Mesenchymal stem cell (in vitro differentiated cells and primary cell): Measurements from ENCODE around the gene CAMTA1.

Source experiments
- DNase-seq: peaks from one replicate; pipeline ENCODE4 v3.0.0-alpha.2; 2013
- H2AFZ ChIP-seq: one replicate; pipeline ENCODE4 v1.6.1; 2013; ENCODE audit warnings: low read depth, mild to moderate bottlenecking, control low read depth, inconsistent platforms, low read length, moderate library complexity
- H2AK5ac ChIP-seq: 2 replicates; pipeline ENCODE4 v1.6.1; 2013; ENCODE audit warnings: low read length, moderate library complexity, mild to moderate bottlenecking, inconsistent platforms; ENCODE audit not compliant: severe bottlenecking
- H2BK120ac ChIP-seq: one replicate; pipeline ENCODE4 v1.6.1; 2013; ENCODE audit warnings: low read depth, mild to moderate bottlenecking, inconsistent platforms, low read length, moderate library complexity
- H2BK12ac ChIP-seq, 2 experiments: one replicate each; pipeline ENCODE4 v1.6.1; 2013; ENCODE audit warnings: inconsistent platforms in 2 of 2, low read length in 2 of 2, mild to moderate bottlenecking in 2 of 2, moderate library complexity in 2 of 2, control low read depth in 1 of 2
- H2BK15ac ChIP-seq: one replicate; pipeline ENCODE4 v1.6.1; 2013; ENCODE audit warnings: mild to moderate bottlenecking, low read depth, inconsistent platforms; ENCODE audit not compliant: poor library complexity, severe bottlenecking
- H2BK5ac ChIP-seq: 2 replicates; pipeline ENCODE4 v1.6.1; 2013; ENCODE audit warnings: low read depth, mild to moderate bottlenecking, low read length, control low read depth, inconsistent platforms; ENCODE audit not compliant: poor library complexity, severe bottlenecking
- H3K14ac ChIP-seq, 2 experiments: one replicate each; pipeline ENCODE4 v1.6.1; 2013; ENCODE audit warnings: inconsistent platforms in 2 of 2, low read length in 2 of 2, control low read depth in 1 of 2, mild to moderate bottlenecking in 1 of 2, moderate library complexity in 1 of 2
- H3K18ac ChIP-seq, 2 experiments: one replicate each; pipeline ENCODE4 v1.6.1; 2013; ENCODE audit warnings: inconsistent platforms in 2 of 2, low read length in 2 of 2, control low read depth in 1 of 2, low read depth in 1 of 2, mild to moderate bottlenecking in 1 of 2
- H3K23ac ChIP-seq, 2 experiments: one replicate each; pipeline ENCODE4 v1.6.1; 2013; ENCODE audit warnings: inconsistent platforms in 2 of 2, low read length in 2 of 2, mild to moderate bottlenecking in 2 of 2, moderate library complexity in 2 of 2, control low read depth in 1 of 2
- H3K27ac ChIP-seq: 2 replicates; pipeline ENCODE4 v1.5.1; 2013; ENCODE audit warnings: mild to moderate bottlenecking, moderate library complexity, low read length, control low read depth, inconsistent platforms; ENCODE audit not compliant: poor library complexity, severe bottlenecking
- H3K27me3 ChIP-seq, 2 experiments: 2 replicates each; pipeline versions ENCODE4 v1.6.1 to v1.7.0; 2013; ENCODE audit warnings: low read length in 2 of 2, mild to moderate bottlenecking in 2 of 2, moderate library complexity in 2 of 2, control low read depth in 1 of 2, inconsistent platforms in 1 of 2; ENCODE audit not compliant: control insufficient read depth in 1 of 2, insufficient read depth in 1 of 2
- H3K36me3 ChIP-seq, 2 experiments: 2 replicates each; pipeline versions ENCODE4 v1.6.1 to v1.7.0; 2013; ENCODE audit warnings: low read length in 2 of 2, control low read depth in 1 of 2, inconsistent platforms in 1 of 2, low read depth in 1 of 2, mild to moderate bottlenecking in 1 of 2; ENCODE audit not compliant: insufficient read depth in 2 of 2, control insufficient read depth in 1 of 2
- H3K4ac ChIP-seq, 2 experiments: one replicate each; pipeline ENCODE4 v1.6.1; 2013; ENCODE audit warnings: inconsistent platforms in 2 of 2, low read length in 2 of 2, mild to moderate bottlenecking in 2 of 2, moderate library complexity in 2 of 2, control low read depth in 1 of 2, low read depth in 1 of 2
- H3K4me1 ChIP-seq: 2 replicates; pipeline ENCODE4 v1.6.1; 2013; ENCODE audit warnings: low read depth, low read length, control low read depth; ENCODE audit not compliant: control insufficient read depth, insufficient read depth
- H3K4me2 ChIP-seq: 2 replicates; pipeline ENCODE4 v1.6.1; 2013; ENCODE audit warnings: low read length, mild to moderate bottlenecking, inconsistent platforms; ENCODE audit not compliant: poor library complexity, severe bottlenecking
- H3K4me3 ChIP-seq, 2 experiments: 2 replicates each; pipeline versions ENCODE4 v1.5.1 to v1.7.0; 2013; ENCODE audit warnings: low read length in 2 of 2, mild to moderate bottlenecking in 2 of 2, control low read depth in 1 of 2, low read depth in 1 of 2; ENCODE audit not compliant: insufficient read depth in 1 of 2
- H3K79me1 ChIP-seq: replicated peaks from 2 replicates; pipeline ENCODE4 v1.6.1; 2013; ENCODE audit warnings: mild to moderate bottlenecking, control low read depth, low read length, inconsistent platforms; ENCODE audit not compliant: poor library complexity, severe bottlenecking
- H3K9ac ChIP-seq: 2 replicates; pipeline ENCODE4 v1.7.0; 2013; ENCODE audit warnings: mild to moderate bottlenecking, low read length, moderate library complexity
- H3K9me3 ChIP-seq: 2 replicates; pipeline ENCODE4 v1.7.0; 2013; ENCODE audit warnings: mild to moderate bottlenecking, low read length; ENCODE audit not compliant: control insufficient read depth
- H4K8ac ChIP-seq: one replicate; pipeline ENCODE4 v1.6.1; 2013; ENCODE audit warnings: inconsistent platforms, mild to moderate bottlenecking, low read length, moderate library complexity
- H4K91ac ChIP-seq: one replicate; pipeline ENCODE4 v1.6.1; 2013; ENCODE audit warnings: mild to moderate bottlenecking, low read length, inconsistent platforms
- WGBS: methylation state at CpG from one replicate; pipeline ENCODE4 v1.1.7; 2013; ENCODE audit warnings: mixed read lengths; 5-methylcytosine and 5-hydroxymethylcytosine counted together

The CAMTA1 gene

DNA sequence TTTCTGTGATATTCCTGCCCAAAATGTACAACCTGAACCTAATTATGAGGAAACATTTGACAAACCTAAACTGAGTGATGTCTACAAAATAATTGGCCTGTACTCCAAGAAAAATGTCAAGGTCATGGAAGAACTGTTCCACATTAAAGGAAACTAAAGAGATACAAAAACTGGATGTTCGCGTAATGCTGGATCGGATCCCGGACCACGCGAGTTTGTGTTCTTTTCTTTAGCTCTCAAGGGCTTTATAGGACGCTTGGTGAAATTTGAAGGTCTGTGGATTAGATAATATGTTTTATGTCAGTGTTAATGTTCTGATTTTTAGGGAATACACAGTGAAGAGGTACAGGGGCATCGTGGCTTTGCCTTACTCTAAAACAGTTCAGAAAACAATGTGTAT lies 400.5 kb downstream of the CAMTA1 start:
- Histone ChIP-seq H4K8ac (no peak overlapping the region), H3K4me2 (no peak overlapping the region), H3K4ac (no peak overlapping the region), H3K9ac (no peak overlapping the region), H3K79me1 (peaks cover 1% of the 10 kb centered on the region), H2AK5ac (no peak overlapping the region), H2AFZ (no peak overlapping the region), H3K27ac (no peak overlapping the region), H3K4me3 (no peak overlapping the region), H3K14ac (no peak overlapping the region), H2BK12ac (no peak overlapping the region), H3K36me3 (no peaks in the 10 kb centered on the region), H4K91ac (no peak overlapping the region), H3K4me1 (no peaks in the 10 kb centered on the region), H3K9me3 (peaks cover 20% of the 10 kb centered on the region), H2BK15ac (no peak overlapping the region), H3K18ac (no peak overlapping the region), H3K27me3 (peaks cover 12 to 20% of the 10 kb centered on the region in 2 experiments), H2BK120ac (no peak overlapping the region), H2BK5ac (no peak overlapping the region), H3K23ac (no peak overlapping the region)
- DNase-seq, result no peak
- 88% methylated on average over 8 of the region's 8 CpGs for WGBS

DNA sequence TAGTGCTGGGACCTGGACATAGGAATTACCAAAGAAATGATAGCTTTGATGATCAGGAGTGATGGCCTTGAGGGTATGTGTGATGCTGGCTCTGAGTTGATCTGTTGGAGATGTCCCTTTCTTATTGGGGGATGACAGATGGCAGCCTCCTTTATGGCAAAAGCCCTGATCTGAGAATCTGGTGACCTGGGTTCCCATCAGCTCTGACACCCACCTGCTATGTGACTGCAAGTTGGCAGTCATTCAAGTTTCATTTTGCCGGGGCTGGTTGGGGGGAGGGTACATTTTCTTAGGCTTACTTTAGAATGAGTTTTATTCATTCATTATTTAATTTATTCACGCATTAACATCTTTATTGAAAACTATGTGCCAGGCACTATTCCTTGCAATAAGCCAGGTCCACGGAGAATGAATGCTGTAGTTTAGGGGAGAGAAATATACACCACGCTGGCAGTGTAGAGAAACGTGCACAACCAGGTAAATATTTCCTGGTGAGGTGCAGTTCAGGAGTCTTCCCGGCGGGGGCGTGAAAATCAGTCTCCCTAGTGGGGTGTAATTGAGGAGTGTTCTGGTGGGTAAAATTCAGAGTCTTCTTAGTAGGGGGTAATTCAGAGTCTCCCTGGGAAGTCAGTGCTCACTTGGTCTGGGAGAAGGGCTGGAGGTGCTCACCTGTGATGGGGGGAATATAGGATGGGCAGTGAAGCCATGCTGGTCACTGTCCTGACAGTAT lies 401.3 kb downstream of the CAMTA1 start:
- Histone ChIP-seq H3K4me1 (no peaks in the 10 kb centered on the region), H3K27ac (no peak overlapping the region), H2BK12ac (no peak overlapping the region), H3K14ac (no peak overlapping the region), H2AFZ (no peak overlapping the region), H2BK15ac (no peak overlapping the region), H3K4me3 (no peak overlapping the region), H3K36me3 (no peaks in the 10 kb centered on the region), H3K9ac (no peak overlapping the region), H3K9me3 (peaks cover 12% of the 10 kb centered on the region), H3K4me2 (no peak overlapping the region), H4K8ac (no peak overlapping the region), H3K23ac (no peak overlapping the region), H3K27me3 (peaks cover 12 to 20% of the 10 kb centered on the region in 2 experiments), H4K91ac (no peak overlapping the region), H3K4ac (no peak overlapping the region), H3K18ac (no peak overlapping the region), H2BK5ac (no peak overlapping the region), H3K79me1 (peaks cover 1% of the 10 kb centered on the region), H2AK5ac (no peak overlapping the region), H2BK120ac (no peak overlapping the region)
- DNase-seq, result no peak
- 46% methylated on average over 6 of the region's 8 CpGs for WGBS

GRCh38 chr1:7187112-7187493 lies 401.8 kb downstream of the CAMTA1 start:
- Histone ChIP-seq H3K14ac (no peak overlapping the region), H3K27ac (no peak overlapping the region), H2BK120ac (no peak overlapping the region), H3K18ac (no peak overlapping the region), H3K36me3 (no peaks in the 10 kb centered on the region), H3K27me3 (peaks cover 12 to 20% of the 10 kb centered on the region in 2 experiments), H3K9ac (no peak overlapping the region), H4K91ac (no peak overlapping the region), H2AK5ac (no peak overlapping the region), H2BK5ac (no peak overlapping the region), H3K4ac (no peak overlapping the region), H2BK15ac (no peak overlapping the region), H4K8ac (no peak overlapping the region), H3K4me3 (no peak overlapping the region), H2AFZ (no peak overlapping the region), H3K9me3 (peaks cover 8% of the 10 kb centered on the region), H3K4me2 (no peak overlapping the region), H3K79me1 (peaks cover 1% of the 10 kb centered on the region), H3K23ac (no peak overlapping the region), H2BK12ac (no peak overlapping the region), H3K4me1 (no peaks in the 10 kb centered on the region)
- WGBS, result 83% methylated on average over 1 of the region's 4 CpGs
- no peak for DNase-seq

DNA sequence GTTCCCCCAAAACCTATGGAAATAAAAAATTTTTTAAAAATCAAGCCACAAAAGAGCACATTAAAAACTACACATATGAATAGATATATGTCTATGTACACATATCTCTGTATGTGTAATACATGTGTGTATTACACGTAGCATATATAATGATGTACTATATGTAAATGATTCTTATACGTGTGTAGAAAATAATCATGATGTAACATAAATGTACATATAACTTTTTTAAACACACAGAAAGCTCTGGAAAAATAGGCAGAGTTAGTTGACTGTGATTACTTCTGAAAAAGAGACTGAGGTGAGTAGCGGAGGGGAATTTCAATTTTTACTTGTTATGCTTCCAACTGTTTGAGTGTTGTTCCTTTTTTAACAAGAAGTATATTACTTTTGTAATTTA lies 405.0 kb downstream of the CAMTA1 start:
- no peaks in the 10 kb centered on the region for H3K9me3 ChIP-seq
- no peak for DNase-seq
- peaks cover 1% of the 10 kb centered on the region for H3K79me1 ChIP-seq
- H3K4me3 ChIP-seq, result no peak overlapping the region
- no peak overlapping the region for H2BK12ac ChIP-seq
- H2BK5ac ChIP-seq, result no peak overlapping the region
- no peak overlapping the region for H4K8ac ChIP-seq
- no peak overlapping the region for H4K91ac ChIP-seq
- H3K4me1 ChIP-seq, result no peaks in the 10 kb centered on the region
- H2AFZ ChIP-seq, result no peak overlapping the region
- H3K4me2 ChIP-seq, result no peak overlapping the region
- no CpG with 5 or more reads among the region's 3 CpGs for WGBS
- H2BK15ac ChIP-seq, result no peak overlapping the region
- H2AK5ac ChIP-seq, result no peak overlapping the region
- H2BK120ac ChIP-seq, result no peak overlapping the region
- peaks cover 8 to 14% of the 10 kb centered on the region in 2 experiments for H3K27me3 ChIP-seq
- no peak overlapping the region for H3K9ac ChIP-seq
- no peak overlapping the region for H3K23ac ChIP-seq
- no peak overlapping the region for H3K18ac ChIP-seq
- no peak overlapping the region for H3K14ac ChIP-seq
- H3K4ac ChIP-seq, result no peak overlapping the region
- no peaks in the 10 kb centered on the region for H3K36me3 ChIP-seq
- H3K27ac ChIP-seq, result no peak overlapping the region
